WI38 (cell line): ENCODE results near the gene ZSWIM8.
"Not testable (repeated sequence)": the region's sequence is repeated elsewhere in the genome, so short reads cannot be mapped to it uniquely, and the experiment has no call there.

ENCODE experiments used
- H3K4me3 ChIP-seq: 2 replicates; pipeline ENCODE4 v1.5.1; 2011; ENCODE audit warnings: low read depth, mild to moderate bottlenecking, control low read depth, low read length
- TF ChIP-seq, protein P1 (sequence below): IDR thresholded peaks from 2 replicates; pipeline ENCODE4 v1.5.1; 2012; ENCODE audit warnings: low read depth, mild to moderate bottlenecking, control low read depth, low read length

The ZSWIM8 gene

DNA sequence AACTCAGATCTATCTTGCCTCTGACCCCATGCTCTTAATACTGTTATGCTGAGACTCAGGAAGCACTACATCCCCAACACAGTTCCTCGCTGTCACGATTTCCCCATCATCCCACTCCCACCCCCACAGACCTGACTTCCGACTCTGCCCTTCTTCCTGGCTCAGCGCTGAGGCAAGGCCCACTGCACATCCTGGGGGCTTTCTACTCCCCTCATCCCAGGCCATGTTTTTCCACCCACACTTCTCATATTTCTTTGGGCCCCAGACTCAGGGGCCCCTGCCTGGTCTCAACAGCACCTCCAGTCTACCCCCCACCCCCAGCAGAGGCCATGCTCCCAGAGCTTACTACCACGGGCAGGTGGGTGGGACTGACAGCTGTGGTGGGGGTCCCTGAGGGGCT, 33.7 kb downstream of the ZSWIM8 start:
- no peak overlapping the region for H3K4me3 ChIP-seq
- TF ChIP-seq, protein P1, sequence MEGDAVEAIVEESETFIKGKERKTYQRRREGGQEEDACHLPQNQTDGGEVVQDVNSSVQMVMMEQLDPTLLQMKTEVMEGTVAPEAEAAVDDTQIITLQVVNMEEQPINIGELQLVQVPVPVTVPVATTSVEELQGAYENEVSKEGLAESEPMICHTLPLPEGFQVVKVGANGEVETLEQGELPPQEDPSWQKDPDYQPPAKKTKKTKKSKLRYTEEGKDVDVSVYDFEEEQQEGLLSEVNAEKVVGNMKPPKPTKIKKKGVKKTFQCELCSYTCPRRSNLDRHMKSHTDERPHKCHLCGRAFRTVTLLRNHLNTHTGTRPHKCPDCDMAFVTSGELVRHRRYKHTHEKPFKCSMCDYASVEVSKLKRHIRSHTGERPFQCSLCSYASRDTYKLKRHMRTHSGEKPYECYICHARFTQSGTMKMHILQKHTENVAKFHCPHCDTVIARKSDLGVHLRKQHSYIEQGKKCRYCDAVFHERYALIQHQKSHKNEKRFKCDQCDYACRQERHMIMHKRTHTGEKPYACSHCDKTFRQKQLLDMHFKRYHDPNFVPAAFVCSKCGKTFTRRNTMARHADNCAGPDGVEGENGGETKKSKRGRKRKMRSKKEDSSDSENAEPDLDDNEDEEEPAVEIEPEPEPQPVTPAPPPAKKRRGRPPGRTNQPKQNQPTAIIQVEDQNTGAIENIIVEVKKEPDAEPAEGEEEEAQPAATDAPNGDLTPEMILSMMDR, result no peak

DNA sequence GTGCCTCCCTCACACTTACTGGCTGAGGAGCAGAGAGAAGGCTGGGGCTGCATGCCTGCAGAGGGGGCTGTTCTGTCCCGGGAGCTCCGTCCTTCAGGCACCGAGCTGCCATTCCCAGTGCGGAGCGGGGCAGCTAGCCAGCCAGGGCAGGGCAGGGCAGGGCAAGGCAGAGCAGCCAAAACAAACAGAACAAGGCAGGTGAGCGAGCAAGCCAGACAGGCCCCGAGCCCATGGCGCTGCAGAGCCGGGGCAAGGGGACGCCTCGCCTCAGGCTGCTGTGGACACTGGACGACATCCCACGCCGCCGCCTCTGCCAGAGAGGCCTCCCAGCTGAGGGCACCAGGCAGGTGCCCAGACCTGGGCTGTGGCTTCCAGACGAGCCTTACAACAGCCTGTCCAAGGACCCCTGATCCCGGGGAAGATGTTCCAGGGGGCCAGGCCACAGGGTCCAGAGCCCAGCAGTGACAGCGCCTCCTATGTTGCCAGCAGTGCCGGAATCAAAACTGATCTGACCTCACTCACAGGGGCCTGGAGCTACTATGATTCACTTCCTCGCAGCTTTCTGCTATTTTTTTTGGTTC, 34.2 kb downstream of the ZSWIM8 start:
- TF ChIP-seq, protein P1, result no peak
- H3K4me3 ChIP-seq, result no peak overlapping the region

DNA sequence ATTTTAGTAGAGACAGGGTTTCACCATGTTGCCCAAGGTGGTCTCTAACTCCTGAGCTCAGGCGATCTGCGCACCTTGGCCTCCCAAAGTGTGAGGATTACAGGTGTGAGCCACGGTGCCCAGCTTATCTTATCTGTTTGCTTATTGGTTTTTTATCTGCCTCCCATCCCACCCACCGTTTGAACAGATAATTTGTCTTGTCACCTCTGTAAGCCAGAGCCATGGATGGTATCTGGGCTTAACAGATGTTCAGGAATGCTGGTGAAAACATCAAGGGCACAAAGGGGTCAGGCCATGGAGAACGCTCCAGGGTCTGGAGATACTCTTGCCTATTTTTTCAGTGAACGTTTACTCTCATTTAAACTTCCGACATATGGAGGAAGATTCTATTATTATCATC, 38.0 kb downstream of the ZSWIM8 start:
- TF ChIP-seq, protein P1, result no peak
- no peak overlapping the region for H3K4me3 ChIP-seq

DNA sequence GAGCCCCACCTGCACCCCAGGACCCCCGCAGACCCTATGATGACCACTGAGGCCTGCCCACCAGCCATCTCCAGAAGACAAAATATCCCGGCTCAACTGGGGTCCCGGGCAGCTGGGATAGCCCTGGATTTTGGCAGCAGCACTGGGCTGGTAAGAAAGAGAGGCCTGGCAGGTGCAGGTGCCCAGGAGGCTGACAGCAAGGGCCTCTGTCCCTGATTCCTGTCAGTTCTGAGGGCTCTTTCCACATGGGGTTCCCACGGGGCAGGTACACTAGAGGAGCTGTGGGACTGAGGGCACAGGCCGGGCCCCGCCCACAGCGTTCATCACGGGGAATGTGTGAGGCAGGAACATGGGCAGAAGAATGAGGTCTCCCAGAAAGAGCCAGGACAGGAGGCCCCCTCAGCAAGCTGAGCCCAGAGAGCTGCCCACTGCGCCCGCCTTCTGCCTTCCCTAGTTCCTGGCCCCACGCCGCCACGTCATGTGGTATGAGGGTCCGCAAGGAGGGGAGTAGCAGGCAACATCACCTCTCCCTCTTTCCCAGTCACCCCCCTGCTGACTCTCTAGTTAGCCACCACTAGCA, 38.8 kb downstream of the ZSWIM8 start:
- TF ChIP-seq, protein P1, result no peak
- no peak overlapping the region for H3K4me3 ChIP-seq

DNA sequence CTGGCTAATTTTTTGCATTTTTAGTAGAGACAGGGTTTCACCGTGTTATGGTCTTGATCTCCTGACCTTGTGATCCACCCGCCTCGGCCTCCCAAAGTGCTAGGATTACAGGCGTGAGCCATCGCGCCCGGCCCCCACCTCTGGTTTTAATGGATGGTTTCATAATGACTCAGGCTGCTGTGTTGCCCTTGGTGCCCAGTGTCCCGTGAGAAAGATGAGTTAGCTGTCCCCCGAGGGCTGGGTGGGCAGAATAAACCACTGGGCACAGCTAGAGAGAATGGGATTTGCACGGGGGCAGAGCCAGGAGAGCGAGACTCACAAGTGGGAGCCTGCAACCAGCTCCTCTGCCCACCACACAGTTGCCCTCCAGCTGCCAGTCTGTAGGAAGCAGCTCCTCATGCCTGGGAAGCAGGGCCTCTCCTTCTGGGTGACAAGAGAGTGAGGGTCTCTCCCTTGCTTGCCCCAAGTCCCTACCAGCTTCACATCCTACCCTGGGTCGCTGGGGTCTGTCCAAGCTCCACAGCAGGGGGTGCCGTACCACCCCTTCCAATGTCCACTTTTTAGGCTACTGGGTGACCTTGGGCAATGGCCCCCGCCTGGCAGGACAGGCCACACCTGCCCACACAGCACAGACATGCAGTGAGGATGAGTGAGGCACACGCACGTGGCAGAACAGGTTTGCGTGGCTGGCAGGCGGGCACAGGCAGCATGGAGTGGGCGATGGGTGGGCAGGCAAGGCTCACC, 42.1 kb downstream of the ZSWIM8 start:
- H3K4me3 ChIP-seq, result no peak overlapping the region
- TF ChIP-seq, protein P1, result no peak

DNA sequence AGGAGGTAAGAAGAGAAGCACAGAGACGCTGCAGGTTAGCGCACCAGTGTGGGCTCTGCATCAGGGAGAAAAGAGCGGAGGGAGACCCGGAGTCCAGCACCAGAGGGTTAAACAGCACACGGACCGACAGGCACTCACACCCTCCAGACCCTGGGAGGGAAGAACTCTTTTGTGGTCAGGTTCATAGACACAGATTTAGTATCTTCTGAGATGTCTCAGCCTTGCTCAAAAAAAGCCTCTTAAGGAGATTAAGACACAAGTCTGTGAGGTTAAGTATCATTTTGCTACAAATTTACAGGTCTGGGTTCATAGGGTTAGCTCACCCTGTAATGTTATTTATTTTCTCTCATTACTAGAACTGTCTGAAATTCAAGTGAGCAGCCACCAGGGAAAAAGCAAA, 42.8 kb downstream of the ZSWIM8 start:
- no peak overlapping the region for H3K4me3 ChIP-seq
- TF ChIP-seq, protein P1, result no peak

DNA sequence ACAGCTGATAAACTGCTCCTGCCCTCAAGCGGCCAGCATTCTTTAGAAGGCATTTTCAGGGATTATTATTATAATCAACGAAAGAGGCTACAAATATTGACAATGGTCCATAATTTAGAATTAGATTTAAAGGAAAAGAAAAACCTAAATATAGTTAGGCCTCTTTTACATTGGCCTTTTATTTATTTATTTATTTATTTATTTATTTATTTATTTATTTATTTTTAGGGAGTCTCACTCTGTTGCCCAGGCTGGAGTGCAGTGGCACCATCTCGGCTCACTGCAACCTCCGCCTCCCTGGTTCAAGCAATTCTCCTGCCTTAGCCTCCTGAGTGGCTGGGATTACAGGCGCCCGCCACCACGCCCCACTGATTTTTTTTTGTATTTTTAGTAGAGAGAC, 43.7 kb downstream of the ZSWIM8 start:
- H3K4me3 ChIP-seq, result not testable (repeated sequence)
